Measurements from ENCODE around the gene STAT5A. TPM values are rescaled to one million over a fixed set of nuclear protein-coding genes. Genes with fewer than 3 reads are reported as not detected.

STAT5A gene
- total and polyA plus RNA-seq, 2 experiments from 2014 or later = 2.3 to 18.1 TPM

- no peak for TF ChIP-seq ETS1 (IDR thresholded peaks at IDR 0.05)
Observed at GRCh38 chr17:42272162-42272907, 16.0 kb upstream of the STAT5A start (continued).

GRCh38 chr17:42273474-42274252 lies 14.6 kb upstream of the STAT5A start:
- peaks cover 67% of the 10 kb centered on the region for H3K79me2 ChIP-seq (replicated peaks; ENCODE audit: insufficient read depth)
- no peaks in the 10 kb centered on the region for H3K9me2 ChIP-seq (ENCODE audit: insufficient read depth)
- DNase-seq (ENCODE audit: low spot score) (no peak), ATAC-seq (no peak)
- H3K36me3 ChIP-seq (ENCODE audit: insufficient read depth) = no peaks in the 10 kb centered on the region
- peaks cover 46% of the 10 kb centered on the region for H3K4me1 Mint-ChIP-seq
- H3K27ac ChIP-seq (ENCODE audit: low read depth) = no peak overlapping the region
- no peaks in the 10 kb centered on the region for H3K36me3 Mint-ChIP-seq (ENCODE audit: low read depth)
- H3K4me2 ChIP-seq = peak overlapping the region; percentile 98
- no peaks in the 10 kb centered on the region; the same call in 2 of the 3 replicates for H3K9me3 Mint-ChIP-seq
- peaks cover 5% of the 10 kb centered on the region; the same call in 1 of the 2 replicates for H4K20me1 ChIP-seq (replicated peaks; ENCODE audit: insufficient read depth)
- peaks cover 53% of the 10 kb centered on the region for H3K4me1 ChIP-seq (ENCODE audit: insufficient read depth)
- no peak overlapping the region for H3K27ac Mint-ChIP-seq
- H2AFZ ChIP-seq = no peak overlapping the region
- H3F3A ChIP-seq (replicated peaks; ENCODE audit: low read depth) = peaks cover 12% of the 10 kb centered on the region; the same call in 1 of the 2 replicates
- peaks cover 12% of the 10 kb centered on the region for H3K27me3 Mint-ChIP-seq (ENCODE audit: insufficient read depth, low read depth, poor library complexity)
- H3K4me3 ChIP-seq = peak overlapping the region; percentile 87
- H3K4me3 Mint-ChIP-seq = peak overlapping the region; percentile 52
- peaks cover 11% of the 10 kb centered on the region for H3K27me3 ChIP-seq (ENCODE audit: insufficient read depth)
- TF ChIP-seq STAT1 (IDR thresholded peaks at IDR 0.05; ENCODE audit: unreplicated experiment) (no peak), ZNF462 (CRISPR knock-in tag; IDR thresholded peaks at IDR 0.05) (no peak), EZH2phosphoT487 (IDR thresholded peaks at IDR 0.05; ENCODE audit: unreplicated experiment) (no peak), POLR2AphosphoS5 (IDR thresholded peaks at IDR 0.05; ENCODE audit: low read depth) (no peak), CREB1 (CRISPR knock-in tag; IDR thresholded peaks at IDR 0.05; ENCODE audit: low read depth) (no peak), ETS1 (IDR thresholded peaks at IDR 0.05) (no peak), NANOG (IDR thresholded peaks at IDR 0.05; ENCODE audit: borderline replicate concordance) (no peak), REST (IDR thresholded peaks at IDR 0.05; ENCODE audit: unreplicated experiment) (no peak), JUNB (IDR thresholded peaks at IDR 0.05; ENCODE audit: unreplicated experiment) (no peak), EZH2 (IDR thresholded peaks at IDR 0.05; ENCODE audit: low read depth, unreplicated experiment) (no peak), ZNF114 (CRISPR knock-in tag; IDR thresholded peaks at IDR 0.05) (no peak)

All from GM23338 (cell line).